Calu3 (cell line): ENCODE measurements around the gene RTTN. TPM values are rescaled to one million over a fixed set of nuclear protein-coding genes. Genes with fewer than 3 reads are reported as not detected.

Experiments
- BruUV-seq: library from RNA; stranded (reverse); fragments of 400-500 nt; replicated peaks from 2 replicates; lab custom pipeline; 2021; lab: Mats Ljungman, UMichigan
- CTCF ChIA-PET: fragments of 300-600 bp; sonication (Branson Sonifier 250); formaldehyde crosslinking; loops from one replicate; lab custom pipeline; 2022; ENCODE audit warnings: antibody characterized with exemption; lab: Charles Lee
- DNase-seq: peaks from one replicate; pipeline ENCODE4 v3.0.0; 2022
- H3K27ac Mint-ChIP-seq: one replicate; pipeline ENCODE4 v1.8.0; 2022; ENCODE audit warnings: mixed read lengths; ENCODE audit not compliant: unreplicated experiment
- H3K27me3 Mint-ChIP-seq: one replicate; pipeline ENCODE4 v1.8.0; 2022; ENCODE audit warnings: mixed read lengths; ENCODE audit not compliant: unreplicated experiment
- H3K36me3 Mint-ChIP-seq: one replicate; pipeline ENCODE4 v1.8.0; 2022; ENCODE audit warnings: mild to moderate bottlenecking, moderate library complexity, mixed read lengths; ENCODE audit not compliant: insufficient read depth, unreplicated experiment
- H3K4me1 Mint-ChIP-seq: one replicate; pipeline ENCODE4 v1.8.0; 2022; ENCODE audit warnings: mild to moderate bottlenecking, low read depth, mixed read lengths; ENCODE audit not compliant: unreplicated experiment
- H3K4me3 Mint-ChIP-seq: one replicate; pipeline ENCODE4 v1.8.0; 2022; ENCODE audit warnings: mild to moderate bottlenecking, low read depth, moderate library complexity, mixed read lengths; ENCODE audit not compliant: unreplicated experiment
- H3K9me3 Mint-ChIP-seq: one replicate; pipeline ENCODE4 v1.8.0; 2022; ENCODE audit warnings: low read depth, mixed read lengths; ENCODE audit not compliant: unreplicated experiment
- CTCF ChIP-seq: fragments of 200-600 bp; IDR thresholded peaks from one replicate; pipeline ENCODE4 v1.8.0; 2022; ENCODE audit warnings: antibody characterized with exemption; ENCODE audit not compliant: unreplicated experiment
- intact Hi-C: fragments of 100-400 bp; cut with micrococcal nuclease; formaldehyde crosslinking; loops from one replicate; pipeline ENCODE4 v1.10.0; 2022; ENCODE audit not compliant: unreplicated experiment
- total RNA-seq: library from RNA; stranded (reverse); gene quantifications from 2 replicates; pipeline ENCODE4 v1.2.3, GENCODE V29; 2022

RTTN gene
- total RNA-seq, 1 experiment from 2014 or later: 22.7 TPM

GRCh38 chr18:69996417-69996816 is 209.1 kb downstream of the RTTN start:
- BruUV-seq: no TSS peak
- no peaks in the 10 kb centered on the region for H3K4me1 Mint-ChIP-seq
- DNase-seq: no peak
- H3K36me3 Mint-ChIP-seq: no peaks in the 10 kb centered on the region
- H3K27ac Mint-ChIP-seq: no peak overlapping the region
- H3K4me3 Mint-ChIP-seq: no peak overlapping the region
- intact Hi-C loops: no loop called here
- CTCF ChIA-PET: interaction anchor here (0.6 kb wide), 1 partner anchor 144 kb away, joined by 6 read pairs; no protein-coding TSS in a partner anchor
- no peak for TF ChIP-seq CTCF
- no peaks in the 10 kb centered on the region for H3K27me3 Mint-ChIP-seq
- no peaks in the 10 kb centered on the region for H3K9me3 Mint-ChIP-seq

GRCh38 chr18:69995774-69996173 is 209.7 kb downstream of the RTTN start:
- BruUV-seq: no TSS peak
- Mint-ChIP-seq H3K27me3 (no peaks in the 10 kb centered on the region), H3K9me3 (no peaks in the 10 kb centered on the region), H3K4me1 (no peaks in the 10 kb centered on the region), H3K4me3 (no peak overlapping the region), H3K27ac (no peak overlapping the region), H3K36me3 (no peaks in the 10 kb centered on the region)
- TF ChIP-seq CTCF: no peak
- DNase-seq: no peak
- intact Hi-C loops: no loop called here
- CTCF ChIA-PET: no interaction called here

GRCh38 chr18:69992776-69993175 is 212.7 kb downstream of the RTTN start:
- DNase-seq: no peak
- intact Hi-C loops: no loop called here

GRCh38 chr18:69987870-69988269 is 217.6 kb downstream of the RTTN start:
- Mint-ChIP-seq H3K36me3 (peaks cover 4% of the 10 kb centered on the region), H3K4me3 (no peak overlapping the region), H3K27ac (no peak overlapping the region), H3K27me3 (no peaks in the 10 kb centered on the region), H3K4me1 (no peaks in the 10 kb centered on the region), H3K9me3 (peaks cover 3% of the 10 kb centered on the region)
- BruUV-seq: no TSS peak
- intact Hi-C loops: no loop called here
- no peak for TF ChIP-seq CTCF
- DNase-seq: no peak
- CTCF ChIA-PET: no interaction called here

More at GRCh38 chr18:69992776-69993175, 212.7 kb downstream of the RTTN start:
- Mint-ChIP-seq H3K4me1 (no peaks in the 10 kb centered on the region), H3K27ac (no peak overlapping the region), H3K9me3 (peaks cover 3% of the 10 kb centered on the region), H3K27me3 (no peaks in the 10 kb centered on the region), H3K36me3 (peaks cover 4% of the 10 kb centered on the region), H3K4me3 (no peak overlapping the region)
- no TSS peak for BruUV-seq
- no peak for TF ChIP-seq CTCF
- CTCF ChIA-PET: no interaction called here
